NCI-H526 (cell line): ENCODE measurements around the gene ADGRD2.
"Not testable (repeated sequence)": the region's sequence is repeated elsewhere in the genome, so short reads cannot be mapped to it uniquely, and the experiment has no call there.

ENCODE experiments used
- DNase-seq, 2 experiments: peaks; one replicate each; lab custom pipeline; 2025; lab: John Stamatoyannopoulos, UW

ADGRD2 gene

GRCh38 chr9:124450241-124450924, at the start of gene ADGRD2:
Gene ADGRD2 (plus strand): TSS chr9:124450451. CDS start chr9:124451667, 1,216 bp downstream.
- DNase-seq = peak in 1 of 2 experiments; percentile 18

DNA sequence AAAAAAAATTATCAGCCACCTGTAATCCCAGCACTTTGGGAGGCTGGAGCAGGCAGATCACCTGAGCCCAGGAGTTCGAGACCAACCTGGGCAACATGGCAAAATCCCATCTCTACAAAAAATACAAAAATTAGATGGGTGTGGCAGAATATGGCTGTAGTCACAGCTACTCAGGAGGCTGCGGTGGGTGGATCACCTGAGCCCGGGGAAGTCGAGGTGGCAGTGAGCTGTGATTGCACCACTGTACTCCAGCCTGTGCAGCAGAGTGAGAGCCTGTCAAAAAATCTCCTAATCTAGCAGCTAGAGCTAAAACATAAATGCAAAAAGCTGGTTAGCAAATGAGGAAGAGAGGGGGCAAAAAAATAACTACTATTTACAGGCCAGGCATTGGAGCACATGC, 47.0 kb upstream of the ADGRD2 start:
- no peak for DNase-seq

GRCh38 chr9:124409410-124409809, 40.8 kb upstream of the ADGRD2 start:
- no peak for DNase-seq

GRCh38 chr9:124410321-124410913, 39.8 kb upstream of the ADGRD2 start:
- DNase-seq = peak in 1 of 2 experiments; percentile 19

DNA sequence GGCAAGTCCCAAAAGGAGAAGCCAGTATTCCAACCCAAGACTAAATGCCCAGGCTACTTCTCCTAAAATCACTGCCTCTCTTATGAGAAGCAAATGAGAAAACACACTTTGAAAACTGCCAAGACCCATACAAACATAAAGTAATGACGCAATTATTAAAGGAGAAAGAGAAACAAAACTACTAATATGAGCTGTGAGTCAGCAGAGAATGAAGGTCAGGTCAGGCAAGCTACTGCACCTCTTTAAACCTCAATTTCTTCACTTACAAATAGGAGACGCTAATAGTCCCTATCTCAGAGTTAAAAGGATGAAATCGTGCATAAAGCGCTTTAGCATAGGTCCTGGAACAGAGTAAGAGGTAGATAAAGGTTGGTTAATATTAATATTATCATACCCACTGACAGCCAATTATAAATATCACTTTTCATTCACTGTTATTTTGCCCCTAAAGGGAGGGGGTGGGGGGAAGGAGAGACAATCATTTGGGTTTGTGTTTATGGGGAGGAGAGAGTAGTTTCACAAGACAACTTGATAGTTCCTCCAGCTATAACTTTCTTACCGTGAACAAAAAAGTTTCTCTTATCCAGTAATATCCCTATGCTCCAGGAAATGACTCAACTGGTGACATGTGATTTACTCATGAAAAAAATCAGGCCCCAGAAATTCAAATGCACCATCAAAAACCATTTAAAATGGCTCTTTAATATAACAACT, 38.6 kb upstream of the ADGRD2 start:
- no peak for DNase-seq

- no peak for DNase-seq
These were observed 38.0 kb upstream of the ADGRD2 start for GRCh38 chr9:124412228-124412575.

DNA sequence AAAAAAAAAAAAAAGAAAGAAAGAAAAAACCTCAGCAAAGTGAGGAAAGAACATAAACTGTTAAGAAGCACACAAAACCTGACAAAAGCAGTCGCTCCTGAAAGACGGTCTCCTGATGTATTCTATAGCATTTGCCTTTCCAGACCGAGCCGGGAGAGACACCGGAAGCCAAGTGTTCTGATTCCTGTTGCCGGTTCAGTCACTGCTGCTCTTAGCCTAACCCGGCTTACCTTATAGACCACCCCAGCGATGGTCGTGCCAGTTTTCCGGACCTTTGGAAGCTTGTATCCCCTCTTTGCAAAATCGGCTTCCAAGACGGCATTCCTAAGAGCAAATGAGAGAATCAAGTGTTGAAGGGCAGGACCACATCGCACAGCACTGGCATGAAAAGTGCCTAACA, 35.6 kb upstream of the ADGRD2 start:
- DNase-seq = no peak

DNA sequence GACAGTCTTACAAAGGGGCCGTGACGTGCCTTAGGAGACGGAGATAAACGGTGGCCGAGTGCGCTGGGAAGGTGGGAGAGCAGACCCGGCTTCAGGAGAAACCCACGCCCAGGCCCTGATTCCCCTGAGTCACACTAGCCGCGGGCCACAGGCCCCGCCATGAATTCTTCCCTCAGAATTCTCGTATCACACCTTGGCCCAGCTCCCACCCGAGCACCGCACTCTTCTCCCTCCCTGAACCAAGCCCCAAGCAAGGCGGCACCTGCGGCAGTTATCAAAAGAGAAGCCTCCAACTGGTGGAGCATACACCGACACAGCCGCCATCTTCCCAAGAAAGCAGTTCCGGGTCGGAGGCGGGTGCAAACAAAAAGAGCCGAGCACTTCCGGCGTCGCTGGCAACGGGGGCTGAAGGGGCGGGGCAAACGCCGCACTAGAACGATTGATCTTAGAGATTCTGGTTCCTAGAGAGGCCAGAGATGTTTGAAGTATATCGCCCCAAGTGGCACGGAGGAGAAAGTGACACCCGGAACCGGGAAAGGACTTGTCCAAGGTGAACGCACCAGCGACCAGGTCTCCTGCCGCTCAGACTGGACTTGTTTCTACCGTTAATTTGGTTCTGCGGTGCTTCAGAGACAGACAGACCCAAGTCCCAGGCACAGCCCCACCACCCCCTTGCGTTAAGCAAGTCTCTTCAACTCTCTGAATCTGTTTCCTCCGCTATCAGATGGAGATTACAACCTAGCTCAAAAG, 35.0 kb upstream of the ADGRD2 start, which contains the start of gene PSMB7:
Gene PSMB7 (minus strand): TSS at position 341 of the 750 bp plus-strand sequence. CDS start 17 bp downstream, at position 324.
- DNase-seq = peak; percentile 86 to 97

GRCh38 chr9:124415852-124416484, 34.3 kb upstream of the ADGRD2 start:
- DNase-seq = no peak

DNA sequence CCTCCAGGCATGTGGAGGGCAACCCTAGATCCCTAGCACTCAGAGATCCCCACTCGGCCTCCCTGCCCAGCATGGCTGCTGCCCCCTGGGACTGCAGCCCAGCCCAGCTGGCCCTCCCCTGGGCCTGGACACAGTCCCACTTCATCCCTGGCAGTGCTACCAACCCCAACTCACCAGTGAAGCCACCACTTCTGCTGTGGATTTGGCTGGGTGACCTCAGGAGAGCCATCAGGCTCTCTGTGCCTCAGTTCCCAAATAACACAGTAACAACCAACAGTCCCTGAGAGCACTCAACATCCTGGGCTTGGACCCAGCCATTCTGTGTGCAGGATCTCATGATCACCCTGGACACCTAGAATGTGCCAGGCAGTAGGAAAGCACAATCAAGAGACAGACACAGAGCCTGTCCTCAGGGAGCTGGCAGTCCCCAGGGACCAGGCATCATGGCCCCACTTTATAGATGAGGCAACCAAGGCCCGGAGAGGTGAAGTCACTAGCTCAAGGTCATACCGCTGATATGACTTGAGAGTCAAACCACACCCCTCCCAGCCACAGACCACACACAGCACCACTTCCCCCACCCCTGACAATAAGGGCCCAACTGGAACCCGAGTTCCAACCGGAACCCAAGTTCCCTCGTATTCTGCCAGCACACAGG, 30.3 kb upstream of the ADGRD2 start:
- no peak for DNase-seq

DNA sequence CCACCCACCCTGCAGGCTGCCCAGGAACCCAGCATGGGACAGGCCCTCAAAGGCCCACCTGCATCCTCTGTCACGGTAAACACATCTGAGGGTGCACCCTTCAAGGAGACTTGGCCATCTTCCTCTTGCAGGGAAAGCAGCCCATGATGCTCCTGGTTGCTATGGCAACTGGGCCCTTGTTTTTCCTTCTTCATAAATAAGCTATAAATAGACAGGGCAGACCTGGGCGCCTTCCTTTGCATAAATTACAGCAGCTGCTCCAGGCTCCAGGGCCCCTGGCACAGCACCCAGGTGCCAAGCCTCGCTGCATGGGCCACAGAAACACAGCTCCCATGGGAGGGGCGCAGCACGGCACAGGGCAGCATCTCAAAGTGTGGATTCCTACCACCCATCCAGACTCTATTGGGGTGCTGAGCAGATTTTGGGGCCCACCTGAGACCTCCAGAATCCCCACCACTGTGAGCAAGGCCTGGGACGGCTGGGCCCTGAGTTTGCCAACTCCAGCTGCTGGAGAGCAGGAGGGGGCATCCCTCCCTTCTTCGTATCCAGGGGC, 29.2 kb upstream of the ADGRD2 start:
- DNase-seq = peak; percentile 72 to 83

DNA sequence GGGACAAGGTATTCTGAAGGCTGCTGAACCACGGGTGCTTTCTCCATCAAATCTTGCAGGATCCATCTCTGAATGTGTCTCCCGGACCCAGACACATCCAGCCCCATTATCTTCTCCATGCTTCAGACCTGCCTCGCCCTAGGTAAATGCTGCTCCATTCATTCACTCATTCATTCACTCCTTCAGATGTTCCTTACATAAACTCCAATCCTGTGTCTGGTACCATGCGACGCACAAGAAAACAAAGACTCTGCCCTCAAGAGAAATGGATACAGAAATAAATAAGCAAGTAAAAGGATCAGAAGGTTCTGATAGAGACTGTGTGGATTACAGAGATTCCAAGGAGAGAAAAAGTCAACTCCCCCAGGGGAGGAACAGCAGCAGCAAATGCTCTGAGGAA, 27.1 kb upstream of the ADGRD2 start:
- no peak for DNase-seq

DNA sequence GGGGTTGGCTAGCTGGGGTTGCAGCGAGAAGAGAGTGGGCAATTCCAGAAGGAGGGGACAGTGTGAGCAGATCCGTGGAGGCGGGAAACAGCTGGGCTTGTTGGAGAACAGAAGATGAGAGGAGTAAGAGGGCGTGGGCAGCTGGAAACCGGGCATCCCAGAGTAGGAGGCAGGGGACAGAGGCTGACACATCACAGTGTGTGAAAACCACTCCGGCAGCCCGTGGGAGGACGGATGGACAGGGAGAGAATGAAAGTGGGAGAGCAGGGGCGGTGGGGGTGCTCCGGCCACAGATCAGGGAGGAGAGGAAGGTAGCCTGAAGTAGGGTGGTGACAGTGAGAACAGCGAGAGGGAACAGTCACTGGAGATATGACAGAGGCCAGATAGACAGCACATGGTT, 26.7 kb upstream of the ADGRD2 start:
- no peak for DNase-seq

DNA sequence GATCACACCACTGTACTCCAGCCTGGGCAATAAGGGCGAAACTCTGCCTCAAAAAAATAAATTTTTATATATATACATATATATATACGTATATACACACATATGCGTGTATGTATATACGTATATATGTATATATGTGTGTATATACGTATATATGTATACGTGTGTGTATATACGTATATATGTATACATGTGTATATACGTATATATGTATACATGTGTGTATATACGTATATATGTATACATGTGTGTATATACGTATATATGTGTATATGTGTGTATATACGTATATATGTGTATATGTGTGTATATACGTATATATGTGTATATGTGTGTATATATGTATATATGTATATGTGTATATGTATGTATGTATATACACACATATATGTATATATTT, 24.5 kb upstream of the ADGRD2 start:
- not testable (repeated sequence) for DNase-seq

GRCh38 chr9:124426361-124426760, 23.9 kb upstream of the ADGRD2 start:
- DNase-seq = no peak

- no peak for DNase-seq
These were observed 23.0 kb upstream of the ADGRD2 start for GRCh38 chr9:124427281-124427680.

DNA sequence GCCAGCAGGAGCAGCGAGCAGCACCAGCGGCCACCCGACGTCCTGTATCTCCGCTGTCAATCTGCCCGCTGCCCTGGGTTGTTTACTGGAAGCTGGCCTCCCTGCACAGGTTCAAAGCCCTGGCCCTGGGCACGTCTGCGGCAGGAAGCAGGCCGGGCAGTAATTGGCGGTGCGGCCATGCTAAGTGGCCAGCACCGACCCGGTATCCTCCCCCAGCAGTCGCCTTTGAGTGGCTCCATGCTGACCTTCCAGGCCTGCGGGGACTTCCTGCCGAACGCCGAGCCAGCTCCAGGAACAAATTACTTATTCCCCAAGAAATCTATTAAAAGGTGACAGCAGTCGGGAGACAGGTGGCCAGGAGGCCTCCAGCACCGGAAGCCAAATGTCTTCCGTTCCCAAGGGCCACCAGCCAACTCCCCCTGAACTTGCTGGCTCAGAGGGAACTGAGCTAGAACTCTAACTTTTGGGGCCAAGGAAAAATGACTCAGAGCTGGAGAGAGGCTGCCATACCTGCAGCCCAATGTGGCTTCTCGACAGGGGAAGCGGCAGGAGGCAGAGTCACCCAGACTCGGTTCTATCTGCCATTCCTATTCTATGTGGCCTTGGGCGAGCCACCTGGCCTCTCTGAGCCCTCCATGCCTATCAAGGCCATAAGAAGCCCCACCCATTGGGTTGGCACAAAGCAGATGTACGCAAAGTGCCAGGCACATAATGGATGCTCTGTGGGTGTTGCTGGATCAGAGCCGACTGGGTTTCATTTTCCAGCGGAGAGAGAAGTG, 21.3 kb upstream of the ADGRD2 start:
- no peak for DNase-seq

DNA sequence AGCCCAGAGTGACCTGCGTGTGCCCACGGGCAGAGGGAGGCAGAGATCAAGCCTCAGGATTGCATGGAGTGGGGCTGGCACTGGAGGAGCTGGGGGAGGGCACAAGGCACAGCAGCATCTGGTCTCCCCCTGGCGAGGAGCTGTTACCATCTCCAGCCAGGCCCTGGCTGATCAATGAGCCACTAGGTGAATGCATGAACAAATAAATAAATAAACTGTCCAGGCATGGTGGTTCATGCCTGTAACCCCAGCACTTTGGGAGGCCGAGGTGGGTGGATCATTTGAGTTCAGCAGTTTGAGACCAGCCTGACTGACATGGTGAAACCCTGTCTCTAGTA, 20.8 kb upstream of the ADGRD2 start:
- DNase-seq = no peak

DNA sequence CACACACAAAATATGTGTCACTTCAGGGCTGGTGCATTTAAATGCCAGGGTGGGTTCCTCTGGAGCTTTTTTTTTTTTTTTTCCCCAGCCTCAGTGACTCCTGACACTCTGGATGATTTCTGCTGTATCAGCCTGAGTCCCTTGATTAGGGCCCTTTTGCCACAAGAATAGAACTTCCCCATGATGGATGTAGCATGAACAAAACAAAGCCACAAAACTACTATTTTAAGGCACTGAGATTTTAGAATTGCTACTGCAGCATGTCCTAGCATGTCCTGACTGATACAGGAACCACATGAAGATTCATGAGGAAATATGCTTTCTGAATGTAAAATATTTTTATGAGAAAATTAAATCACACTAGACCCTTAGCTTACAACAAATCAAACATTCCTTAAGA, 13.9 kb upstream of the ADGRD2 start:
- no peak for DNase-seq

DNA sequence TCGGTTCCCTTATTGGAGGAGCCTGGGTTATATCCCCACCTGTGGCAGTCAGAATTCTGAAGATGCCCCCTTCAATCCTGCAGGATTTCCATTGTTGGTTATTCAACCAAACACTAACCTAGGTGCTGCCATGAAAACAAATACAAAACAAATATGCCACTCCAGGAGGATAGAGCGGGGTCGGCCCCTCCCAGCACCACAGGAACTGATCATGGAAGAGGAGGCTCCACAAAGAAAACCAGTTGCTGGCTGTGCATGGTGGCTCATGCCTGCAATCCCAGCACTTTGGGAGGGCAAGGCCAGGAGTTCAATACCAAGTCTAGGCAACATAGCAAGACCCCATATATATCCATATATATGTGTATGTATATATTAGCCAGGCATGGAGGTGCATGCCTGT, 13.2 kb upstream of the ADGRD2 start:
- DNase-seq = no peak

DNA sequence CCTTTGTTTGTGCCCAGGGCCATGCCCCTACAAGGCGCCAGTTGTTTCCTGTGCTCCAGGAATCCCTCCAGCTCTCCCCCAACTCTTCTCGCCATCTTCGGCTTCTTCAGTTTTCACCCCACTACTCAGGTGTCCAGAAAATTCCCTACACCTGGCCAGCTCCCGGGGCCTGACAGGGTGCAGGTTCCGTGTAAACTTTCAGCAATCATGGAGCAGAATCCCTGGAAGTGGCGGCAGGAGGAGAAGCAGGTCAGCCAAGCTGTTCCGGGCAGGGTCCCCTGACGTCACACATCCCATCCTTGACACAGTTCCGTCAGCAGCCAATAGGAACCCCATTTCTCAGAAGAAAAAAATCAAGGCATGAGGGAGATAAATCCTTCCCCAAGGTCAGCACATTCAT, 12.2 kb upstream of the ADGRD2 start:
- no peak for DNase-seq
